Calu3 (cell line): Measurements from ENCODE around the gene KHDRBS2. TPM values are rescaled to one million over a fixed set of nuclear protein-coding genes. Genes with fewer than 3 reads are reported as not detected.

Experiments
- BruUV-seq: library from RNA; stranded (reverse); fragments of 400-500 nt; replicated peaks from 2 replicates; lab custom pipeline; 2021; lab: Mats Ljungman, UMichigan
- CTCF ChIA-PET: fragments of 300-600 bp; sonication (Branson Sonifier 250); formaldehyde crosslinking; loops from one replicate; lab custom pipeline; 2022; ENCODE audit warnings: antibody characterized with exemption; lab: Charles Lee
- DNase-seq: peaks from one replicate; pipeline ENCODE4 v3.0.0; 2022
- H3K27ac Mint-ChIP-seq: one replicate; pipeline ENCODE4 v1.8.0; 2022; ENCODE audit warnings: mixed read lengths; ENCODE audit not compliant: unreplicated experiment
- H3K27me3 Mint-ChIP-seq: one replicate; pipeline ENCODE4 v1.8.0; 2022; ENCODE audit warnings: mixed read lengths; ENCODE audit not compliant: unreplicated experiment
- H3K36me3 Mint-ChIP-seq: one replicate; pipeline ENCODE4 v1.8.0; 2022; ENCODE audit warnings: mild to moderate bottlenecking, moderate library complexity, mixed read lengths; ENCODE audit not compliant: insufficient read depth, unreplicated experiment
- H3K4me1 Mint-ChIP-seq: one replicate; pipeline ENCODE4 v1.8.0; 2022; ENCODE audit warnings: mild to moderate bottlenecking, low read depth, mixed read lengths; ENCODE audit not compliant: unreplicated experiment
- H3K4me3 Mint-ChIP-seq: one replicate; pipeline ENCODE4 v1.8.0; 2022; ENCODE audit warnings: mild to moderate bottlenecking, low read depth, moderate library complexity, mixed read lengths; ENCODE audit not compliant: unreplicated experiment
- H3K9me3 Mint-ChIP-seq: one replicate; pipeline ENCODE4 v1.8.0; 2022; ENCODE audit warnings: low read depth, mixed read lengths; ENCODE audit not compliant: unreplicated experiment
- CTCF ChIP-seq: fragments of 200-600 bp; IDR thresholded peaks from one replicate; pipeline ENCODE4 v1.8.0; 2022; ENCODE audit warnings: antibody characterized with exemption; ENCODE audit not compliant: unreplicated experiment
- intact Hi-C: fragments of 100-400 bp; cut with micrococcal nuclease; formaldehyde crosslinking; loops from one replicate; pipeline ENCODE4 v1.10.0; 2022; ENCODE audit not compliant: unreplicated experiment
- total RNA-seq: library from RNA; stranded (reverse); gene quantifications from 2 replicates; pipeline ENCODE4 v1.2.3, GENCODE V29; 2022

Gene KHDRBS2
- total RNA-seq, 1 experiment from 2014 or later, result not detected

GRCh38 chr6:62090442-62091229 lies 195.4 kb downstream of the KHDRBS2 start:
- Mint-ChIP-seq H3K27ac (no peak overlapping the region), H3K27me3 (no peaks in the 10 kb centered on the region), H3K36me3 (no peaks in the 10 kb centered on the region), H3K4me1 (no peaks in the 10 kb centered on the region), H3K9me3 (peaks cover 29% of the 10 kb centered on the region), H3K4me3 (no peak overlapping the region)
- no TSS peak for BruUV-seq
- no peak for TF ChIP-seq CTCF
- DNase-seq, result no peak
- intact Hi-C loops, result no loop called here
- CTCF ChIA-PET, result no interaction called here

- no peak for DNase-seq
- H3K4me1 Mint-ChIP-seq, result no peaks in the 10 kb centered on the region
- CTCF ChIA-PET, result no interaction called here
These were observed 196.2 kb downstream of the KHDRBS2 start for GRCh38 chr6:62089781-62090180.

GRCh38 chr6:62086047-62086446 lies 200.0 kb downstream of the KHDRBS2 start:
- intact Hi-C loops, result no loop called here
- Mint-ChIP-seq H3K9me3 (peaks cover 25% of the 10 kb centered on the region), H3K4me3 (no peak overlapping the region), H3K27me3 (no peaks in the 10 kb centered on the region), H3K4me1 (no peaks in the 10 kb centered on the region), H3K36me3 (no peaks in the 10 kb centered on the region), H3K27ac (no peak overlapping the region)
- CTCF ChIA-PET, result no interaction called here
- TF ChIP-seq CTCF, result no peak
- BruUV-seq, result no TSS peak
- no peak for DNase-seq

More at GRCh38 chr6:62089781-62090180, 196.2 kb downstream of the KHDRBS2 start:
- Mint-ChIP-seq H3K36me3 (no peaks in the 10 kb centered on the region), H3K4me3 (no peak overlapping the region), H3K27ac (no peak overlapping the region), H3K9me3 (peaks cover 34% of the 10 kb centered on the region), H3K27me3 (no peaks in the 10 kb centered on the region)
- intact Hi-C loops, result no loop called here
- TF ChIP-seq CTCF, result no peak
- BruUV-seq, result no TSS peak

- H3K4me3 Mint-ChIP-seq, result no peak overlapping the region
- DNase-seq, result no peak
- H3K27ac Mint-ChIP-seq, result no peak overlapping the region
- H3K27me3 Mint-ChIP-seq, result no peaks in the 10 kb centered on the region
- CTCF ChIA-PET, result no interaction called here
- H3K36me3 Mint-ChIP-seq, result no peaks in the 10 kb centered on the region
- H3K4me1 Mint-ChIP-seq, result no peaks in the 10 kb centered on the region
- H3K9me3 Mint-ChIP-seq, result peaks cover 13% of the 10 kb centered on the region
- no TSS peak for BruUV-seq
- intact Hi-C loops, result no loop called here
- TF ChIP-seq CTCF, result no peak
These were observed 210.2 kb downstream of the KHDRBS2 start for GRCh38 chr6:62075869-62076268.
